Kidney (tissue), 14 donors: ENCODE measurements around the gene PROZ. TPM values are rescaled to one million over a fixed set of nuclear protein-coding genes. Genes with fewer than 3 reads are reported as not detected.
A peak's percentile ranks its signal among the peaks of the same experiment; 100 is the strongest.

ENCODE experiments used
- DNase-seq, 5 donors: peaks; one replicate each; pipeline ENCODE4 v3.0.0-alpha.2; 2013 to 2020
- FAIRE-seq: peaks from 2 replicates; lab custom pipeline; 2012; peaks lifted over from hg19 to GRCh38; lab: Jason Lieb, UNC
- H3K27ac ChIP-seq, 2 donors: one replicate each; pipeline ENCODE4 v1.7.0; 2013; ENCODE audit warnings: low read depth in 2 of 2, low read length in 2 of 2, inconsistent platforms in 1 of 2
- H3K27me3 ChIP-seq: one replicate; pipeline ENCODE4 v1.7.1; 2013; ENCODE audit warnings: low read length, inconsistent platforms; ENCODE audit not compliant: control insufficient read depth, insufficient read depth
- H3K36me3 ChIP-seq, 3 donors: one replicate each; pipeline versions ENCODE4 v1.7.0 to v1.7.1; 2013; ENCODE audit warnings: low read length in 3 of 3, control low read depth in 1 of 3, inconsistent platforms in 1 of 3; ENCODE audit not compliant: insufficient read depth in 3 of 3, control insufficient read depth in 2 of 3
- H3K4me1 ChIP-seq, 3 donors: one replicate each; pipeline versions ENCODE4 v1.7.0 to v1.7.1; 2013; ENCODE audit warnings: low read length in 3 of 3, inconsistent platforms in 1 of 3, low read depth in 1 of 3; ENCODE audit not compliant: control insufficient read depth in 2 of 3, insufficient read depth in 2 of 3
- H3K4me3 ChIP-seq, 3 donors: one replicate each; pipeline versions ENCODE4 v1.7.0 to v1.8.1; 2013; ENCODE audit warnings: low read length in 3 of 3, control low read depth in 1 of 3, inconsistent platforms in 1 of 3
- H3K9ac ChIP-seq, 3 donors: one replicate each; pipeline versions ENCODE4 v1.7.0 to v1.7.1; 2013; ENCODE audit warnings: low read length in 3 of 3, control low read depth in 1 of 3, inconsistent platforms in 1 of 3
- H3K9me3 ChIP-seq, 3 donors: one replicate each; pipeline versions ENCODE4 v1.7.0 to v1.7.1; 2013; ENCODE audit warnings: low read length in 3 of 3, control low read depth in 1 of 3, inconsistent platforms in 1 of 3; ENCODE audit not compliant: control insufficient read depth in 2 of 3, insufficient read depth in 1 of 3
- CTCF ChIP-seq: IDR thresholded peaks from 3 replicates; pipeline ENCODE4 v1.5.1; 2012; ENCODE audit warnings: mild to moderate bottlenecking, moderate library complexity, borderline replicate concordance; ENCODE audit not compliant: insufficient read depth; ENCODE audit errors: extremely low read depth
- intact Hi-C: fragments of 100-400 bp; cut with DNase I; formaldehyde crosslinking; loops from one replicate; pipeline ENCODE4 v1.11.1; 2022
- polyA plus RNA-seq: library from polyadenylated mRNA; stranded (reverse); fragments of 350-450 nt; fragmentation: Illumina TruSeq; extraction: RNeasy Lipid Tissue Mini Kit (QIAGEN cat#74804); gene quantifications from one replicate; pipeline ENCODE4 v1.2.3, GENCODE V29; 2014; ENCODE audit warnings: low read depth, low replicate concordance; ENCODE audit not compliant: insufficient read depth
- total RNA-seq: library from RNA; stranded (reverse); fragmentation: NEBNext Ultra II Directional; extraction: Animal tissue kit (Norgen Biotek cat#: 25700); gene quantifications from one replicate; pipeline ENCODE4 v1.2.1, GENCODE V29; 2021
- donor health status: control.
- donor health status: control.
- donor health status: control.
- donor health status: control.
- donor health status: control.
- donor health status: DM: yes; HTN: yes; CAD: no.
- donor health status: Normal renal cell carcinoma (clear cell type).

PROZ gene
- total and polyA plus RNA-seq, 2 donors from 2014 or later, result 20.0 TPM; not detected in 1

DNA sequence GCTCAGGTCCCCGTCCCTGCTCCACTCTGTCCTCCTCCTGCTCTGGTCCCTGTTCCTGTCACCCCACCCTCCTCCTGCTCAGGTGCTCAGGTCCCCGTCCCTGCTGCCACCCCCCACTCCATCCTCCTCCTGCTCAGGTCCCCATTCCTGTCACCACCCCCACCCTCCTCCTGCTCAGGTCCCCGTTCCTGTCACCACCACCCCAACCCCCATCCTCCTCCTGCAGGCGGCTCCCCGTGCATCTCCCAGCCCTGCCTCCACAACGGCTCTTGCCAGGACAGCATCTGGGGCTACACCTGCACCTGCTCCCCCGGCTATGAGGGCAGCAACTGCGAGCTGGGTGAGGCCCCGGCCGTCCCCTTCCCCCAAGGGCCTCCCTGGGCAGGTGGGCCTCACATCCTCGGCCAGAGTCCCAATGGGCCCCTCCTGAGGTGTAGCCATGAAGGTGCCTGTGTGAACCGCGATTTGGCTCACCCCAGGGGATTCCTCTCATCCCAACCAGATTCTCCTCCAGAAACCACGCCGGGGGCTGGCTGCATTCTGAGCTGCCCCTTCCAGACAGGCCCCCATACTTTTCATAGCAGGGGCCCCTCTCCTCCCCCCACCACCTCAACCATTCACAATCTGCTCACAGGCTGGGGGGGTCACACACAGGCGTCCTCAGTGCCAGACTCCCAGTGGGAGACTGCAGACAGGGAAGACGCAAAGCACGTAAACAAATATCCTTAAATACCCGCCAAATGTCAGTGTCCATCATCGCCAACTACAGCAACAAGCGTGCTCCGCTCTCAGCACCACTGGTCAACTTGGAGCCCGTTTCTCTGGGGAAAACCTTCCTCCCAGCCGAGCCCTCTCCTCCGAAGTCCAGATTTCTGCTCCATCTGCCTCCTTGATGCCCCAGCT, 4.6 kb downstream of the PROZ start:
- Histone ChIP-seq H3K27ac (no peak overlapping the region), H3K9me3 (no peaks in the 10 kb centered on the region), H3K4me3 (no peak overlapping the region), H3K36me3 (no peaks in the 10 kb centered on the region), H3K9ac (no peak overlapping the region), H3K4me1 (peaks cover 0 to under 1% (median 0%) of the 10 kb centered on the region in 3 donors), H3K27me3 (no peaks in the 10 kb centered on the region)
- intact Hi-C loops, result no loop called here
- TF ChIP-seq CTCF, result no peak
- FAIRE-seq (no peak), DNase-seq (peak in 1 of 5 donors; percentile 71)

GRCh38 chr13:113164492-113164891, 6.0 kb downstream of the PROZ start:
- peaks cover 0 to under 1% (median 0%) of the 10 kb centered on the region in 3 donors for H3K36me3 ChIP-seq
- no peak for DNase-seq
- no peak for FAIRE-seq
- TF ChIP-seq CTCF, result no peak
- H3K9ac ChIP-seq, result no peak overlapping the region
- no peaks in the 10 kb centered on the region for H3K27me3 ChIP-seq
- H3K4me3 ChIP-seq, result no peak overlapping the region
- no peaks in the 10 kb centered on the region for H3K4me1 ChIP-seq
- H3K9me3 ChIP-seq, result no peaks in the 10 kb centered on the region
- no peak overlapping the region for H3K27ac ChIP-seq
- intact Hi-C loops, result no loop called here

GRCh38 chr13:113166266-113166665, 7.8 kb downstream of the PROZ start:
- intact Hi-C loops, result no loop called here
- peaks cover 0 to 9% (median 0%) of the 10 kb centered on the region in 3 donors for H3K4me1 ChIP-seq
- no peak overlapping the region for H3K9ac ChIP-seq
- TF ChIP-seq CTCF, result no peak
- no peak for DNase-seq
- no peaks in the 10 kb centered on the region for H3K27me3 ChIP-seq
- no peak overlapping the region for H3K4me3 ChIP-seq
- peaks cover 0 to 4% (median 0%) of the 10 kb centered on the region in 3 donors for H3K36me3 ChIP-seq
- FAIRE-seq, result no peak
- H3K9me3 ChIP-seq, result no peaks in the 10 kb centered on the region
- no peak overlapping the region for H3K27ac ChIP-seq
